Thyroid gland (tissue), 4 donors: ENCODE data around the gene DLD. TPM values are rescaled to one million over a fixed set of nuclear protein-coding genes. Genes with fewer than 3 reads are reported as not detected.

Source experiments
- DNase-seq, 2 donors: peaks; one replicate each; pipeline ENCODE4 v3.0.0-alpha.2; 2019
- H3K27ac ChIP-seq, 3 donors: fragments of 200-600 bp; sonication (generic); 1 replicate in 2 of 3; 2 replicates in 1 of 3; pipeline ENCODE4 v1.5.1; 2016 to 2019; ENCODE audit warnings: mild to moderate bottlenecking in 1 of 3, moderate library complexity in 1 of 3
- H3K27me3 ChIP-seq: fragments of 200-600 bp; sonication (generic); one replicate; pipeline ENCODE4 v1.5.1; 2019
- H3K36me3 ChIP-seq, 2 donors: fragments of 200-600 bp; sonication (generic); one replicate each; pipeline ENCODE4 v1.5.1; 2016 to 2019
- H3K4me1 ChIP-seq, 2 donors: fragments of 200-600 bp; sonication (generic); one replicate each; pipeline ENCODE4 v1.5.1; 2017 to 2019
- H3K4me3 ChIP-seq, 3 donors: fragments of 200-600 bp; sonication (generic); replicated peaks in 1 of 3; 1 replicate in 2 of 3; 2 replicates in 1 of 3; pipeline ENCODE4 v1.5.1; 2016; ENCODE audit warnings: mild to moderate bottlenecking in 1 of 3
- H3K9me3 ChIP-seq: fragments of 200-600 bp; sonication (generic); one replicate; pipeline ENCODE4 v1.5.1; 2017
- CTCF ChIP-seq, 6 experiments: fragments of 200-600 bp in 3 of 6; fragments of 450-650 bp in 3 of 6; sonication (generic) in 3 of 6; IDR thresholded peaks; one replicate each; pipeline ENCODE4 v1.5.1; 2016 to 2019; ENCODE audit warnings: antibody characterized with exemption in 6 of 6, mild to moderate bottlenecking in 2 of 6, inconsistent platforms in 1 of 6, moderate library complexity in 1 of 6
- POLR2A ChIP-seq, 2 donors: fragments of 450-650 bp; IDR thresholded peaks; one replicate each; pipeline ENCODE4 v1.6.1; 2017; ENCODE audit warnings: antibody characterized with exemption in 2 of 2, mild to moderate bottlenecking in 2 of 2, moderate library complexity in 1 of 2
- WGBS, 2 donors: methylation state at CpG; one replicate each; pipeline ENCODE4 v1.1.5; 2017; 5-methylcytosine and 5-hydroxymethylcytosine counted together
- intact Hi-C: fragments of 100-400 bp; cut with DNase I; formaldehyde crosslinking; loops from one replicate; pipeline ENCODE4 v1.15.1; 2023
- total RNA-seq, 4 donors: library from RNA; depleted of rRNA; stranded (reverse); fragments of >200 nt; gene quantifications; one replicate each; pipeline ENCODE4 v1.2.3, GENCODE V29; 2016

DLD gene
- total RNA-seq, 4 donors from 2014 or later, result 108 to 343 (median 213) TPM

GRCh38 chr7:107931740-107932515 lies 40.9 kb downstream of the DLD start:
- TF ChIP-seq CTCF (IDR thresholded peaks at IDR 0.05) (no peak), POLR2A (IDR thresholded peaks at IDR 0.05) (no peak)
- 58 to 72% methylated on average over 5 of the region's 5 CpGs for WGBS, 2 donors
- no peak for DNase-seq
- Histone ChIP-seq H3K27me3 (no peaks in the 10 kb centered on the region), H3K4me1 (peaks cover 0 to 10% of the 10 kb centered on the region in 2 donors), H3K4me3 (no peak overlapping the region), H3K27ac (no peak overlapping the region), H3K9me3 (no peaks in the 10 kb centered on the region), H3K36me3 (peaks cover 16 to 33% of the 10 kb centered on the region in 2 donors)
- intact Hi-C loops, result no loop called here

- DNase-seq, result no peak
- no peaks in the 10 kb centered on the region for H3K27me3 ChIP-seq
- H3K27ac ChIP-seq, result no peak overlapping the region
- peaks cover 16 to 25% of the 10 kb centered on the region in 2 donors for H3K36me3 ChIP-seq
- no peak overlapping the region for H3K4me3 ChIP-seq
- H3K9me3 ChIP-seq, result no peaks in the 10 kb centered on the region
- peaks cover 0 to 10% of the 10 kb centered on the region in 2 donors for H3K4me1 ChIP-seq
- intact Hi-C loops, result no loop called here
- WGBS, 2 donors, result 52 to 53% methylated on average over 2 of the region's 2 CpGs
- TF ChIP-seq CTCF (IDR thresholded peaks at IDR 0.05), result no peak
- TF ChIP-seq POLR2A (IDR thresholded peaks at IDR 0.05), result no peak
Observed at GRCh38 chr7:107932805-107933204, 41.8 kb downstream of the DLD start.

- intact Hi-C loops, result no loop called here
- no peak for DNase-seq
- no peak for TF ChIP-seq POLR2A (IDR thresholded peaks at IDR 0.05)
- no peak for TF ChIP-seq CTCF (IDR thresholded peaks at IDR 0.05)
- Histone ChIP-seq H3K27me3 (no peaks in the 10 kb centered on the region), H3K36me3 (peaks cover 16 to 23% of the 10 kb centered on the region in 2 donors), H3K27ac (peak overlapping the region in 1 of 3 donors; percentile 29), H3K4me1 (peaks cover 0 to 10% of the 10 kb centered on the region in 2 donors), H3K4me3 (no peak overlapping the region), H3K9me3 (no peaks in the 10 kb centered on the region)
- WGBS, 2 donors, result 74 to 76% methylated on average over 6 of the region's 6 CpGs
Observed at GRCh38 chr7:107933386-107934013, 42.5 kb downstream of the DLD start.

DNA sequence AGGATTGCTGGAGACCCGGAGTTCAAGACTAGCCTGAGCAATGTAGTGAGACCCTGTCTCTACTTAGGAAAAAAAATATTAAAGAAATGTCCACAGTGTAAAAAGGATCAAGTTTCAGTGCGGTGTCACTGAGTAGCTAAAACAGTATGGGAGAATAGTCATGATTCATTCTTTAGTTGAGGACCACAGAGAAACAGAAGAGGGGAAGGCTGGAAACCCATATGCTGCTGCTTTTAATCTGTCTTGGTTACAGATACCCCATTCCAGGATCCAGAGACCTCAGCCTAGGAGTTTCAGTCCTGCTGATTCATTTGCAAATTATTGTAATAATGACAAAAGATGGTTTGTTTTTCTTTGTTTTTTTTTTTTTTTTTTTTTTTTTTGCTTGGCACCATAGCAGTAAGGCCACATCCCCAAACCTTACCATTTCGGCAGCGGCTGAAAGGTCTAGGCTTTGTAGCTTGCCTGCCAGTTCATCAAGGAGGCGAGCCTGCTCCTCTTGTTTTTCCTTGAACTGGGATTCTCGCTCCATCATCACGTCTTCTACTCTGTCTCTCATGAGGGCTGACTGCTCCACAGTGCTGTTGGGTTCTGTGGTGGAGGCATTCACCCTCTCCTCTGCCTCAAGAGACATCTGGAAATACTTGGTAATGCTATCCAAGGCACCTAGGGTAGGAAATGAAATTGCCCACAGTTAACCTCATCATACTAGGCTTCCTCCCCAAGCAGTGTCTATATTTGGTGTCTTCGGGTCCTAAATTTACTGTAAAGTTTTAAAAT lies 44.2 kb downstream of the DLD start:
- Histone ChIP-seq H3K36me3 (peaks cover 6 to 17% of the 10 kb centered on the region in 2 donors), H3K27ac (no peak overlapping the region), H3K4me1 (peaks cover 0 to 14% of the 10 kb centered on the region in 2 donors), H3K4me3 (no peak overlapping the region), H3K9me3 (no peaks in the 10 kb centered on the region), H3K27me3 (no peaks in the 10 kb centered on the region)
- intact Hi-C loops, result no loop called here
- no peak for DNase-seq
- TF ChIP-seq CTCF (IDR thresholded peaks at IDR 0.05), result no peak
- TF ChIP-seq POLR2A (IDR thresholded peaks at IDR 0.05), result no peak
- WGBS, 2 donors, result 81 to 94% methylated on average over 8 of the region's 8 CpGs
